GM19043 (cell line): ENCODE data around the gene APOB.

Experiments
- ATAC-seq: cut with Tn5 transposase; IDR thresholded peaks from one replicate; pipeline ENCODE4 v1.9.1; 2021; ENCODE audit warnings: low read depth; ENCODE audit not compliant: unreplicated experiment

The APOB gene

DNA sequence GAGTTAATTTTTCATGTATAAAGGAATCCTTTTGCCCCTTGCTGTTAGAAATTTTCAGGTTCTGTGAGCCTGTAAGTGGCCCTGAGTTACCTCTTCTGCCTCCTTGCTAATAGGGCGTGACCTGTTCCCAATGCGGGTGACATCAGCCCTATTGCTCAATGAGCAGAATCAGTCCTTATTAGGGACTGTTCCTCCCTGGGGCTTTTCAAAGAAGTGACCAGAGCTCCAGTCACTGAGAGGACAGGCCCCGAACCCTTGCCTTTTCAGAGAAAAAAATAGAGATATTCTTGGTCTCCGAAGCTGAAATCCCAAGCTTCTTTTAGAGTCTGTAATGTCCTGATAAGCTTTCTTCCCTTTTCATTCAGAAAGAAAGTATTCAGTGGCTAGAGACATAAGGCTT is 8.2 kb upstream of the APOB start:
- ATAC-seq, result no peak

DNA sequence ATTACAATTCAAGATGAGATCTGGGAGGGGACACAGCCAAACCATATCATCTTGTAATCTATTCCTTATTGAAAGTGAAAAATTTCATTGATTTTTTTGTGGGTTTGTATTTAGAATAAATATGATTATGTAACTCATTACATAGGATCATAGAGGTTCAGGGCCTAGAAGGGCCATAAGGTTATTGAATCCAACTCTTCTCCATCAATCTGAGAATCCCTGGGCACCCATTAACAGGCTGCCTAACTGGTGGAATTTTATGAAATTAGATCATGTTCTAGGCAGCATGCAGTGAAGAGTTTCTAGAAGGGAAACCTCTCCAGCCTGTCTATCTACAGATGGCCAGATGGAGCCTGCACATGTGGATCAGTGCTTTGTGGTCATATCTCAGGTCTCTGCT is 6.3 kb upstream of the APOB start:
- no peak for ATAC-seq

DNA sequence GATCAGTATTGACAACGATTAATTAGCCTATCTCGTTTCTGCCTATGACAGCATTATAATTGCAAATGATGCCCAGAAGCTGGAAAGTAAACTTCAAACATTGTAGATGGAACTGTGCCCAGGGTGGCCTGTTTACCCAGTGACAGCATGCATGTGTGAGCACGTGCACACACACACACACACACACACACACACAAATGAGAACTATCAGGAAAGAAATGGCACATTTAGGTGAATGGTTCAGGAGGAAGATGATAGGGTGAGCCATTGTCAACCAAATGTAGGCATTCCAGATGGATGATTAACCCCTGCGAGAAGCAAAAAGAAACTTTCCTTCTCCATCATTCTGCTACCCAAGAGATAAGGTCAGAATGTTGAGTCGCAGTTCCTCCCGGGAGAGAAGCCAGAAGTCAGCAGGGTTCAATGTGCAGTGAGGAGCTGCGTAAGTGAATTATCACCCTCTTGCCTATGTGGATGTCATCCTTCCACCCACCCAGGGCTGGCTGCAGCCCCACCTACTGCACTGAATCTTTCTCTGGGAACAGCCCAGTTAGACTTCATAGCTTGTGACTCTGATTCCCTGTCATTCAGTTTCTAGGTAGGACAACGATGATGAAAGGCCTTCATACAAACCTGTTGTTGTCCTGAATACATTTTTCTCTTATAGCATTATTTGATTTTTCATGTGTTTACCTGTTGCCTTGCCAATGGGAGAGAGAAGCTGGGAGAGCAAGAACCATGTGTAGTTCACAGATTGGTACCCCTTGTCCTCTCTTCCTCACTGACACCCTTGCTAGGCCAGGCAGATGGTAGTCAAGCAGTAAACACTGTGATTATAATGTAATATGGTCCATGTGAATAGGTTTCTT is 3.5 kb upstream of the APOB start:
- no peak for ATAC-seq

DNA sequence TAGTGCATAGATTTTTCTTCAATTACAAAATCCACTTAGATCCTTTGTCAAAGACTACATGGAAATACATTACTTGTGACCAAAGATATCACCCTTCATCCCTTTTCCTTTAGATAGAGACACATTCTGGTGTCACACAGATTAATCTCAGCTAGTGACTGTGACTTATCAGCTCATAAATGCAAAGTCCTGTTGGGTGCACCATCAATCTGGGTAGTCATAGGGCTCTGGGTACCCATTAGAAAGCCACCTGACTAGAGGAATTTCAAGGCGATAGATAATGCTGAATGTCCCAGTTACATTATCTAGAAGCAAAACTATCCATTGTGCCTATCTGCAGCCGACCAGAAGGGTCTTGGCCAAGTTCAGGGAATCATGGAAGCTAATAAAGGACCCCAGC is 2.6 kb upstream of the APOB start:
- no peak for ATAC-seq

DNA sequence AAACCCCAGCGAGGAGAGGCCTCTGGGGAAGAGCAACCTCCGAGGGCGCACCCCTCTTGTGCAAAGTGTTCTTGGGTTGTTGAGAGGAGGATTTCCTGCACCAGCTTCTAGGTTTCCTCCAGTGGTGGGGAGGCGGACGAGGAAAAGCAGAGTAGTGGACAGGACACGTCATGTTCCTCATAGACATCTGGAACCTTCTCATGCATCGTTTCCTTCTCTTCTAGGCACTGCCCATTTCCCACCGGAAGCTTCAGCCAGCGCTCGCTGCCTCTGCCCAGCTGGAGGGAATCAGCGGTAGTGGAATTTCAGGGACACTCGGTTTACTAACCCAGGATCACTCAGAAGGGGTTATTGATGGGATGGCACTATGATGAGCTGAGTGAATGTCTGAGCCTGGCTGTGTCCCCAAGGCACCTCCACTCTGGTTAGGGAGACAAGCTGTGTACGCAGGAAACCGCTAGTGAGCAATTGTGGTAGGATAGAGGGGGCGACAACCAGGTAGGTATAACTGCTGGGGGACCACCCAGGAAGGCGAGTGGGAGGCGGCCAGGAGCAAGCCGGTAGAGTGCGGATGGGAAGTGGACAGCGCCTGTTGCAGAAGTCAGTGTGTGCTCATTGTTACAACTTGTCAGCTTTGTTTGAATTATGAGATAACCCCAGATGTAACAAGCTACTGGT is 960 bp upstream of the APOB start:
- no peak for ATAC-seq

DNA sequence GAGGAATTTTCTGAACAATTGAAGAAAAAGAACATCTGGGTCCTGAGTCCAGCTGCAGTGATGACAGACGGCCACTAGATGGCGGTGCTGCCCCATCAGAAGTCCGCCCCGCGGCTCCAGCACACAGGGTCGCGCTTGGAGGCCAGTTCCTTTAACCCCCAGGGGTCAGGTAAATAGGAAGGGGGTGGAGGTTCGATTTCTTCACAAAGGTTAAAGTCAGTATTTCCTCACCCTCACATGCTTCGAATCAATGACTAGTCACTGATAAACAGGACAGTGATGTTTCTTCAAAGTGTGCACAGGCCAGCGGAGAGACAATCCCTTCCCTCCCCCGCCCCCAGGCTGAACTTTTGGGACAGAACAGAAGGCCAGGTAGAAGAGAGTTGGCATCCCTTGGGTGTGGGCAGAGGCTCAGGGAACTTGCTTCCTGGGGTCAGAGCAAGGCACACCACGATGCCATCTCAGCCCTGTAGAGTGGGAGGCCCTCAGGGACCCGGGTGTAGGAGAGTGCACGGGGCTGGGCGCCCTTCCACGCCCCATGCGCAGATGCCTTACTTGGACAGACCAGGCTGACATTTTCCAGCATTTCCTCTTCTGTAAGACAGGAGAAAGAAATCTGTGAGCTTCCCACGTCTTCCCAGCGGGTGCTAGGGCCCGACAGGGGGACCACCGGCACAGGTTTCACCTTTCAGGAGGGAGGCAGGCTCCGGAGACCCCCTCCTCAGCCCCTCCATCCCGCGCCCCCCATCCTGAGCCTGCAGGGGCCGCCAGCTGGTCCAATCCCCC is 722 bp downstream of the APOB start:
- ATAC-seq, result peak; percentile 85

DNA sequence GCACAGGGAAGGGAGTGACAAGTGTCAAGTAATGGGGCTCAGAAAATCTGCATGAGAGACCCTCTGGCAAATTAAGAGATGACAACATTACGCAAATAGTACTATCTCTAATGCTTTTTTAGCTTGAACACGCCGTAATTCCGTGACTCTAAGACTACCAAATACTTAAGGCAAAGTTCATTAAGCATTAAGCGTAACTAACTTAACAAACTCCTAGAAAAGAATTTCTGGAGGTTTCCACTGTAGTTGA is 1.2 kb downstream of the APOB start:
- no peak for ATAC-seq

DNA sequence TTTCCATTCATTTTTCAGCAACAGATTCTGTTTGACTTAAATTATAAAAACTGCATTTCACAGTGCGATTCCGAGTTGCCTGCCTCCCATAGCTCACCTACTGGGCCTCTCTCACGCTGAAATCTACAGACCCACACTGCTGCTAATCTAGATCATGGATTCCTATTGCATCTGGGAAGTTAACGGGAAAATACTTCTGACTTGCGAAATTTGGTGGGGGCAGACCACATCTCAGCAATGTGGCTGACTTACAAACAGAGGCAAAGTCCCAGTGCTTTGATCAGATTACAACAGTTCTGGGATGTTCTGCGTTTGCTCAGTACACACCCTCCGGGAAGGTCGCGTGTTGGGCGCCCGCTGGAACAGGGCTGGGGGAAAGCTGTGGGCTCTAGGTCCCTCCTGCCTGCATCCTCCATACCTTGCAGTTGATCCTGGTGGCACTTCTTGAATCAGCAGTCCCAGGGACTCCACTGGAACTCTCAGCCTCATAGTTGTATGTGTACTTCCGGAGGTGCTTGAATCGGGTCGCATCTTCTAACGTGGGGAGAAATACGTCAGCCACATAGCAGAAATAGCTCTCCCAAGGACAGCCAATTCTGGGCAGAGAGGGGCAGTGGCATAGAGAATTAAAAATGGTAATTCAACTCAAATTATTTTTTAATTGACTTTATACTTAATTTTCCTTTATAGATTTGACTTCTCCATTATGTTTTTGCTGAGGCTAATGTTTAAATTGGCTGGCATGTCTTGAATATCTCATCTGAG is 1.7 kb downstream of the APOB start:
- ATAC-seq, result no peak

DNA sequence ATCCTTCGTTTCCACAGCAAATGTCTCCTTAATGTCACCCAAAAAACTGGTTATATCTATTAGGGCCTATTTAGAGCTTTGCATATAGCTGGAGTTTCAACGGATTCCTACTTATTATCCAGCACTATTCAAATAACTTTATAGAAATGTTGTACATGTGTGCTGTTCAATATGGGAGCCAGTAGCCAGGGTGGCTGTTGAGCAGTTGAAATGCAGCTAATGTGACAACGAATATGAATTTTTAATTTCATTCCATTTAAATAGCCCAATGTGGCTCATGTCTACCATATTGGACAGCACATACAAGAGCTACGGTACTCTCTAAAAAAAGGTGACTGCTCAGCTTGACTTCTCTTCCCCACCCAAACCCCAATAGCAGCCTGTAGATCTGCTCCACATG is 2.4 kb downstream of the APOB start:
- ATAC-seq, result no peak

DNA sequence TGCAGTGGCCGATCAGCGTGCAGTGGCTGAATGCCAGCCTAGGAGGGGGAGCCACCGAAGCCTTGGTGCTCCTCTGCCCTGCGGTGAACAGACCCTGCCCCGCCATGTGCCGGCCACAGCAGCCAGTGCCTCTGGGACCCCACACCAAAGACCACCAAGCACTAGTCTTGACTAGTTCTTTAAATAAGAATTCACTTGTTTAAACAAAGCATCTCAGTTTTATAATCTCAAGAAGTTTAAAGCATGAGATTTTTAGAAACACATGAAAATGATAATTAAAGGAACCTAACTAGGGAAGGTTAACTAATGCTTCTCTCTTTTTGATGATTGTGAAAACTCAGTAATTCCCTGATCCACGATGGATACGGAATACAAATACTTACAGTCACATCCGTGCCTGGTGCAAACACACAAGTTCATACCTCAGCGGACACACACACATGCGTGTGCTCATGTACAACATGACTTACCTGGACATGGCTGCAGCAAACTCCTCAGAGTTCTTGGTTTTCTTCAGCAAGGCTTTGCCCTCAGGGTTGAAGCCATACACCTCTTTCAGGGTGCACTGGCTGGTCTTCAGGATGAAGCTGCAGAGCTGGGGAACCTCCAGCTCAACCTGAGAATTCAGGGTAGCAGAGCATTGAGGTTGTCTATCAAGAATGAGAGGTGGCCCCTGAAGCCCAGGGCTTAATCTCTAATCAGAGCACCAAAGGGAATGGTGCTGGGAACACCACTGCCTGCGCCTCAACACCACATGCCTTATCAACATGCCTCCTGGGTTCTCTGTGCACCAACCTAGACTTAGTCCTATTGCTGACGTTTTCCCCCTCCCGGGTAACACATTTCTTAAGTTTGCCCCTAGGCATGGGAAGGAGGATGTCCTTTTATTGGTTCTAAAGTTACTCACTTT is 3.1 kb downstream of the APOB start:
- ATAC-seq, result no peak

DNA sequence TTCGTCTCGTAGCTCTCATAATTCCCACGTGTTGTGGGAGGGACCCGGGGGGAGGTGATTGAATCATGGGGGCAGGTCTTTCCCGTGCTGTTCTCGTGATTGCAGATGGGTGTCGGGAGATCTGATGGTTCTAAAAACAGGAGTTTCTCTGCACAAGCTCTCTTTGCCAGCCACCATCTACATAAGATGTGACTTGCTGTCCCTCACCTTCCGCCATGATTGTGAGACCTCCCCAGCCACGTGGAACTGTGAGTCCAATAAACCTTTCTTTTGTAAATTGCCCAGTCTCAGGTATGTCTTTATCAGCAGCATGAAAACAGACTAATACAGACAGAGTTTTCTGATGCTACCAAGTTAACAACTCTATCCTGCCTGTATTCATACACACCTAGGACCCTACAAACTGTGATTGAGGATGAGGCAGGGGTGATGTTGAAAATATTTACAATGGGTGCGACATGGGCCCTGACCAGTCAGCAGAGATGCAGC is 3.9 kb downstream of the APOB start:
- no peak for ATAC-seq

DNA sequence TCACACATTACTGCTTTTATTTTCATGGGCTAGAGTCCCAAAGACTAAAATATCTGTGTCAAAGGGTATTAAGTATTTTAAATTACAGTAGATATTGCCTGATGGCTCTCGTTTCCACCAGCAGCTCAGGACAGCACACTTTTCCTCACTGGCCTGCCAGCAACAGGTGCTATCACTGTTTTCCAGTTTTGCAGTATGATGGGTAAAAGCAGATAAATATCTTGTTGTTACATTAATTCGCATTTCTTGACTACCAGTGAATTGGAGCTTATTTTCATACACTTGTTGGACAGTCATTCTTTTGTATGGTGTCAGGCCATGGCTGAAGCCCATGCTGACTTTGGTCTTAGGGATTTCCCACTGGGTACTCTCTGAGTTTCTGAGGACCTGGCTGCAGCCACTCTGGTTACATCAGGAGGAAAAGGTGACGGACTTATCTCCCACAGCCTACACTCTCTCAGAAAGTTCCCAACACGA is 4.8 kb downstream of the APOB start:
- ATAC-seq, result no peak

DNA sequence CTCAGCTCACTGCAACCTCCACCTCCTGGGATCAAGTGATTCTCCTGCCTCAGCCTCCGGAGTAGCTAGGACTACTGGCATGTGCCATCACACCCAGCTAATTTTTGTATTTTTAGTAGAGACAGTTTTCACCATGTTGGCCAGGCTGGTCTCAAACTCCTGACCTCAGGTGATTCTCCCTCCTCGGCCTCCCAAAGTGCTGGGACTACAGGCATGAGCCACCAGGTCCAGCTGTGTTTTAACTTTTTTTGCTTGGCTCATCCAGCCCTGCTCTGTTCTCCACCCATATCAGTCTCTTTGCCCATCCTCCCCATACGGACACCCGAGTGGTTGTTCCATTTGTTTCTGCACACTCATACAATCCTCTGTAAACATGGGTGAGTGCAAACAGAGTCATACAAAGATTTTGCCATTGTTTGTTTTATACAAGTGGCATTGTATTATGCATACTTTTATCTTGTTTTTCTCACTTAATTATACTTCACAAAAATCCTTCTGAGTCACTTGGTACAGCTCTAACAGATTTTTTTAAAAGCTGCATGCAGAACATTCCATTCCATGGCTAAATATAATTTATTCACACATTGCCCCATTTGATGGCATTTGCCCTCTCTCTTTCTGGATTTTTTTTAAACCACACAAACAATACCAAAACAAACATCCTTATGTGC is 5.3 kb downstream of the APOB start:
- no peak for ATAC-seq

DNA sequence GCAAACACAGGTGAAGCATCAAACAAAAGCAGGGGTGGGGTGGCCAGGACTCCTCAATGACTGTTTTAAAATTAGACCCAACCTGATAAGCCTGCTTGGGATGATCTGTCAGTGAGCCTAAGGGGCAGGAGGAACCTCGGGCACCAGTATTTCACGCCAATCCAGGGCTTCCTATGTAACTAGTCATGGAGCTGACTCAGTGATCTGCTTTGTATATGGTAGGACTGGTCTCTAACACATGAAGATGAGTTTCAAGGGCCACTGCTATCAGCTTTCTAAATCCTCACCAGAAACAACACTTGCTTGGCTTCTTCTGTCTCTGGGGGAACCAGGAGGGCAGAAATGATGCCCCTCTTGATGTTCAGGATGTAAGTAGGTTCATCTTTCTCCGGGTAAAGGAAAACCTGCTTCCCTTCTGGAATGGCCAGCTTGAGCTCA is 6.2 kb downstream of the APOB start:
- ATAC-seq, result no peak

DNA sequence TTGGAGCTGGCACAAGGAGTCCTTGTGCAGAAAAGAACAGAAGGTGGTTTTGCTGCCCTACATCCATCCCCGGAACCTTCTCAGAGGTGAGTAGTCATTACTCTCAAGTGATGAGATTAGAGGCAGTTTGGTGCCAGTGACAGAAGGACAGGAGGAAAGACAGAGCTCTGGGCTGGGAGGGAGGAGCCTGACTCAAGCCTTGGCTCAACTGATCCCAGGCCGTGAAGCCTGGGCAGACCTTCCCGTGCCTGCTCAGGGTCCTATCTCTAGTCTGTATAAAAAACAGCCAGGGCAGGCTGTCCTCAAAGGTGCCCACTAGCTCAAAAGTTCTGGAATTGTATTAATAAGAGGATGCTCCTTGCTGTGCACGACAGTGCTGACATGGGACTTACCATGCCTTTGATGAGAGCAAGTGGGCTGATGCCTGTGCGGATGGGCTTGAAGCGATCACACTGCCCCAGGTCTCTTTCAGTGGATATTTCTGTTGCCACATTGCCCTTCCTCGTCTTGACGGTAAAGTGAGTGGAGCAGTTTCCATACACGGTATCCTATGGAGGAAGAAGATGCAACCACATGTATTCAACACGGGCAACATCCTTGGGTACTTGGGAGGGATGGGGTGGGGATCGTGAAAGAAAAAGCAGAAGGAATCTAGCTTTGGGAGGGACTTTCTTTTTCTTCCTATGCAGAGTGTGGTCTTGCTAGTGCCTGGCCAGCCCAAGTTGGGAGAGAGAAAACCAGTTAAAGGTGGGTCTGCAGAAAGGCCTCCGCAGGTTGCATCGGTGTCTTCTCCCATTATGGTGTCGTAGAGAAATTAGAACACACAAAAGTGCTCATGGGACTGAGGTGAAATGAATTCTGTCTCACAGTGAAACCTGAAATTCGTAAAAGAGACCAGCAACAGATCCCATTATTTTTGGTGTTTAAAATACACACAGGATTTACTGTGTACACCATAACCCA is 6.9 kb downstream of the APOB start:
- no peak for ATAC-seq

DNA sequence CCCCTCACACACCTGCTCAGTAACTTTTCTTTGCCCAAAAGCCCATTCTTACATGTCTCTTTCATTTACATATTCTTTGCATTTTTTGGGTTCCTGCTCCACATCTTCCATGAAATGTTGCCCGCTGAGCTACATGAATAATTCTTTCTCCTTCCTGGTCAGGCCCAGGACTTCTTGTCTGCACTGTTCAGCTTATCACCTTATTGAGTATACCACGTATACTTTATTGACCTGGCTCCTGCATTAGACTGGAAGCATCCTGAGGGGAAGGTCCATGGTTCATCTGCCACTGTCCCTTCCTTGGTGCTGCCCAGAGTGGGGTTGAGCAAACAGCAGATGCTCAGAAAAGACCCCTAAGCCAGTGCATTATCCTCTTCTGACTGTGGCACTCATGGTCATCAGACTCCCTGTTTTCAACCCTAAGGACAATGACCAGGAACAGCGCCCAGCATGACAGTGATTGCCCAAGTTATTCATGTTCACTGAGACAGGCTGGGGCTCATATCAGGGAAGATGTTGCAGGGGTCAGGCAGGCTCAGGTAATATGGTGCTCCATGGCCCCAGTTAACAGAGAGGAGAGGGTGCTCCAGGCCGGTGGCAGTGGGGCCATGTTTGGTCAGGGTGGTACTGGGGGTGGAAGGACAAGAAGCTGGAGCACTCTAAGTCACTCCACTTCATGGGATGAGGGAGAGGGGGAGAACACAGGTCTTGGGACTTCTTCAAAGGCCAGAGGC is 7.7 kb downstream of the APOB start:
- no peak for ATAC-seq

DNA sequence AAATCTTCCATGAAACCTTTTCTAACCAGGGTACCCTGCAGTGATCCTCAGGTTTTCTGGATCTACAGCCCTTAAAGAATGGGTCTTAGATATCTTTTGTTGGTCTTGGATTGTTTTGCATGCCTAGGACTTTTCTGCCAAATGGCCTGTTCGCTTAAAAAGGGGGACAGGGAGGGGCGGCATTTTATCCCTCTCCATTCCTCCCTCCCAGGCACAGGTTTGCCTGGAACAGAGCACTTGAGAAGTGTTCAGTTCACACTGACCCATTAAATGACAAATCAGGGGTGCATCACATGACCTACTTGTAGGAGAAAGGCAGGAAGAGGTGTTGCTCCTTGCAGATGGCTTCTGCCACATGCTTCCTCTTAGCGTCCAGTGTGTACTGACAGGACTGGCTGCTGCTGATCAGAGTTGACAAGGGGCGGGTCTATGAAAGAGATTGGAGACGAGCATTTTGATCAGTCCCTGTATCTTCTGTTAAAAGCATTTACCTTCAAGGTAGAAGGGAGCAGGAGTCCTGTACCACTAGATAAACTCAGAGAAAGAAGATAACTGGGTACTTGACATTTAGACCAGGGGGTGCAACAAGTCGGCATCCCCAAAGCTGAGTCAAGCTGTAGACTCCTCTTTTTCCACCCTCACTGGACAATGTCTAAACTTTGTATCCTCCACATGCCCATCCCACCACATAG is 8.4 kb downstream of the APOB start:
- ATAC-seq, result no peak
